ENCODE data around the gene ALG14. TPM values are rescaled to one million over a fixed set of nuclear protein-coding genes. Genes with fewer than 3 reads are reported as not detected.
"Not testable (repeated sequence)": the region's sequence is repeated elsewhere in the genome, so short reads cannot be mapped to it uniquely, and the experiment has no call there.

ALG14 gene
- total RNA-seq, 1 experiment from 2014 or later: 1.4 TPM

DNA sequence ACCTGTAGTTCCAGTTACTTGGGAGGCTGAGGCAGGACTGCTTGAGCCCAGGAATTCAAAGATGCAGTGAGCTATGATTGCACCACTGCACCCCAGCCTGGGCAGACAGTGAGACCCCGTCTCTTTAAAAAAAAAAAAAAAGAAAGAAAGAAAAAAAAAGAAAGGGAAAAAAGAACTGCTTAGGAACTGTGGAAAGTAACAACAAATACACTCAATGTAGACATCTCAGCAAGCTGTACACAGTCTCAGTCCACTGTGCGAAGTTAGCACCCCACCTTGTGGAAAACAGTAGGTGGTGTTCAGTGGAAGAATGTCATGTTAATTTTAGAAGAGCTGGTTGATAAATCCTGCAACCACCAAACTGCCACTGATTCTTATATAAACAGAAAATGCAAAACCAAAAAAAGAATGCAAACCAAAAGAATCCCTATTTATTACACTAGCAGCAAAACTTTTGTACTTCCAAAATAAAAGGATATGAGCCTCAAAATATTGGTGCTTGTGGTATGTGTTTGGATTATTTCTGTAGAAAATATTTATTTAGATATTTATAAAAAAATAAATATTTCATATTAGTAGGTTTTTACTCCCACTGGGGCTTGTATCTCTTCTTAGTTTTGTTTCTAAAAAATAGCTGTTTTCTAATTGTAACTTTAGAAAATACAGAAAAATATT, 31.1 kb downstream of the ALG14 start:
- peak; percentile 77 for DNase-seq (ENCODE audit: low spot score)

GRCh38 chr1:95040032-95040525, 32.7 kb downstream of the ALG14 start:
- no peak for DNase-seq (ENCODE audit: low spot score)

DNA sequence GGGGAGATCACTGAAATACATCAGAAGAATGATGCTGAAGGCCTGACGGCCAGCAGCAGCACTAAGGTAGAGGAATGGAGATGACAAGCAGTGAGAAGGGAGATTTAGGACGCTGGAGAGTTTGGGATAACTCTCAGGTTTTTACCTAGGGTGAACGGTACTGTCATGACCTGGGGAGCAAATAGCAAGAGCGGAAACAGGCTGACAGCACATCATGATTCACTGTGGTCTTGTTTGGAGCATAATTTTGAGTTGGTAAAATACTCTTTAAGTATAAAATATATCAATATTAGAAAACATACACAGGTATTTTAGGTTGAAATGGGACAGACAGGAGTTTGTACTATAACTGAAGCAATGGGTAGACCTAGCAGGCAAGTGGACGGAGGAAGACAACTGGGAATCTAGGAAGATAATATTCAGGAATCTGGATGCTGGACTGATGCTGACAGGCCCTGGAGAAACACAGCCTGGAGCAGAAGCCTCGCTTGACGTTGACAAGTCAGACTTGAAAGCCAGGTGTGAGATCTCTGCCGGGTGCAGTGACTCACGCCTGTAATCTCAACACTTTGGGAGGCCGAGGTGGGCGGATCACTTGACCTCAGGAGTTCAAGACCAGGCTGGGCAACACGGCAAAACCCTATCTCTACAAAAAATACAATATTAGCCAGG, 33.3 kb downstream of the ALG14 start:
- DNase-seq (ENCODE audit: low spot score): no peak

GRCh38 chr1:95035536-95035935, 37.2 kb downstream of the ALG14 start:
- peak; percentile 82 for DNase-seq (ENCODE audit: low spot score)

- DNase-seq (ENCODE audit: low spot score): no peak
Measured at GRCh38 chr1:95034506-95034905, 38.2 kb downstream of the ALG14 start.

DNA sequence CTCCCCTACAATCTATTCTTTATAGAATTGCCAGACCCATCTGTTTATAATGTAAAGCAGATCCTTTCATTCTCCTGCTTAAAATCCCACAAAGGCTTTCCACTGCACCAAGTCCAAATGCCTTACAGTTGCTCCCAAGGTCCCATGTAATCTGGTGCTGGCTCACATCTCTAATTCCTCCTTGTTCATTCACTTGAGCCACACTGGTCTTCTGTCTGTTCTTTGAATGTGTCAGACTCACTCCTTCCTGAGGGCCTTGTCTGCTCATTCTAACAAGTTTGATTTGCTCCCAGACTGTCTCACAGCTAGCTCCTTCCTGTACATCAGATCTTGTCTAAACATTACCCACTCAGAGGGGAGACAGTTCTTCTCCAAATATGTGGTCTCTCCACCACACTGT, 38.9 kb downstream of the ALG14 start:
- DNase-seq (ENCODE audit: low spot score): no peak

DNA sequence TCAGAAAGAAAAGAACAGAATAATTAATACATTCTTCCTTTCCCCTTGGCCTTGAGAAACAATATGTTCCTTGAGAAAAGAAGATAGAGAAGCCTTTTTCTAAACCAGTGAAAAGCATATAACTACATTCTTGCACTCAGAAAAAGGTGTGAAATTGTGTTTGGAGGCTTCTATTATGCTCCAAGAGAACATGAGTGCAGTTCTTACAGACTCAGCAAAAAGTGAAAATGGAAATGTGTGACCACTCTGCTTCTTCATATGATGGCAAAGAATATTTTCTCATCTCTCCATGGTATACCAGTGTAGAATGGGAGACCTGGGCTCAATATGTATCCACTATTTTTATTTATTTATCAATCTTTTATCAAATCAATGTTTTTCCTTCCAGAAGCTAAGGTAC, 43.2 kb downstream of the ALG14 start:
- no peak for DNase-seq (ENCODE audit: low spot score)

GRCh38 chr1:95028954-95029353, 43.8 kb downstream of the ALG14 start:
- DNase-seq (ENCODE audit: low spot score): no peak

DNA sequence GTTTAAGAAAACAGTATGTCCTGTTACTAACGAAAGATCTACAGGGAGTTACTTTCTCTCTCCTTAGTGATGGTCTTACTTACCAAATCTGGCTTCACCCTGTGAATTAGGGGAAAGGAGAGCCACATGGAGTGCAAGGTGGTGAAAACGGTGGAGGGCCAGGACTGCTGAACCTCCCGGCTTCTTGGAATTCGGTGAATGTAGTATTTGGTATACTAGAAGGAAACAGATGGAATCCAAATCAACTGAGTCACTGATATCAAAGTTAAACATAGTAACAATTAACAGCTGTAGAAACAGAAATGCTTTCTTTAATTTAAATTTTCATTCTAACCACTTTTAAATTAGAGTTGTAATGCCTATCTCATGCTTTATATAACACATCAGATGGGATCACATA, 45.7 kb downstream of the ALG14 start:
- DNase-seq (ENCODE audit: low spot score): no peak

GRCh38 chr1:95023399-95024043, 49.2 kb downstream of the ALG14 start:
- peak; percentile 17 for DNase-seq (ENCODE audit: low spot score)

GRCh38 chr1:95022644-95022926, 50.2 kb downstream of the ALG14 start:
- no peak for DNase-seq (ENCODE audit: low spot score)

DNA sequence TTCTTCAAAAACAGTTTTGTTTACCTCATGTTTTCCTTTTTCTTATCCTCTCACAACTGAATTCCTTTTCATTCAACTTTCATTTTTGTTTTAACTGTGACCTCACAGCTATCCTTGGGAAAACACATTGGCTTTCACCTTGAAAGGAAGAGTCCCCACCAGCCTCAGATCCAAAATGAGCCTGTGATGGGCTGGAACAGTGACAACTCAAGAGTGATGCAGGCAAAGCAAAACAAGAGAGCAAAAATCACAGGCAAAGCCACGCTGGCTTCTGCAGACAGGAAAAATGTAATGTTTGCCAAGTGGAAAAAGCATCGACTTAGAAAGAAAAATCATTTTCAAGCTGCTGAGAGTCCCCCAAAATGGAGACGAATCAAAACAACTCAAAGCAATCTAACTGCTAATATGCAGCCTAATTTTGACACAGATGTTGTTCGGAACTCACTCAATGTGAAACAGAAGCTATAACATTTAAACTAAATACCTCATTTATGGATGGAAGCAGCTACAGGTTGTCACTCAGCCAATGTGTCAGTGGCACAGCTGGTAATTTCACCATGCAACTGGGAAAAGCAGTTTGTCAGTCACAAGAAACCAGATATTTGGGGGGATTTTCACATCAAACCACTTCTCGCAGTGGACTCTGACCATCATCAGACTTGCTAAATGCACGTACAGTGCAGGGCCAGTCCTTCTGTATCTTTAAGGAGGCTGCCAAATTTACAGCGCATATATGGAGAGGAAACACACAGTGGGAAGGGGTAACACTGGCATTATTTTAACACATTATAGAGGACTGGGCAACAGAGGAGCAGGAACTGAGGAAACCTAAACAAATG, 50.7 kb downstream of the ALG14 start:
- no peak for DNase-seq (ENCODE audit: low spot score)

DNA sequence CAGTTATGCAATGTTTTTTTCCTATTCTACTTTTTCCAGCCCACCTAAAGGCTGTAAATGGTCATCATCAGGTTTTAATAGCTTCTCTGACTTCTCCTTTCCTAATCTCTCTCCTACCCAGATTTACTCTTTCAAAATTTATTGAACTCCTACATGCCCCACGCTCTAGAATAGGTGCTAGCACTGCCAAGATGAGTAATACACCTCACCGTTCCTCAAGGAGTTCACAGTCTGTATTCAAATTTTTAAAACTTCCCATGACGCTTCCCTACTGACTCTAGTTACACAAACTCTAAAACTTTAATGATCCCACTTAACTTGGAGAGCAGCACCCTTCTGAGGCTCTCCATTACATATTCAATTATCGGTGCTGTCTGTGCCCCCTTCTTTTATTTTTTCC, 51.6 kb downstream of the ALG14 start:
- no peak for DNase-seq (ENCODE audit: low spot score)

GRCh38 chr1:95019466-95019865, 53.3 kb downstream of the ALG14 start:
- DNase-seq (ENCODE audit: low spot score): not testable (repeated sequence)

DNA sequence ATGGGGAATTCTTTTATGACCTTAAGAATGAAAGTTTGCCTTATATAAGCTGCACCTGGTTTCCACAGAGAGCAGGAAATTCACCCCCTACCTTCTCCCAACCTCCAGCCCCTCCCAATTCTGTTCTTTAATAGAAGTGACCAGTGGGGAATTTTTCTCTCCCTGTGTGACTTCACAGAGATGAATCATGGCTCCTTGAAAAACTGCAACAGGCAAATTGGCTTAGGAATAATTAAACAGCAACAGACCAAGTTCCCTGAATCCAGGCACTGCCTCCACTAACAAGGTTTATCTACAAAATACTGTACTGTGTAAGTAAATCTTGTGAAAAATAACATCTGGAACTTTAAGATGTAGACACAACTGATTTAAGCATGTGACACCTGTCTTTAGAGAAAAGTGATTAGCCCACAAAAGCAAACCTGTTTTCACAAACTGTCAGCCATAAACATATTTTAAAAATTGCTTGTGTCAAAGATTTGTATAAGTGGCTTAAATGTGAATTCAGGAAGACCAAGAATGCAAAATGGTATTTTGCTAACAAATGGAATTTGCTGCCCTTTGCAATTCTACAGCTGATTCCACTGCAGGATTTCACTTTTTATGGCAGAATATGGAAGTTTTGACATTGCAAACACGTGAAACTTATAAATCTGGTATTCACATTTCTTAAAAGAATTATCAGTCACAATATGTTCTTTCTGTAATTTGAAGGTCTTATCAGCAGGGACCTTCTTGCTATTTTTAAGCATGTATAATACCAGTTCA, 54.0 kb downstream of the ALG14 start:
- no peak for DNase-seq (ENCODE audit: low spot score)

DNA sequence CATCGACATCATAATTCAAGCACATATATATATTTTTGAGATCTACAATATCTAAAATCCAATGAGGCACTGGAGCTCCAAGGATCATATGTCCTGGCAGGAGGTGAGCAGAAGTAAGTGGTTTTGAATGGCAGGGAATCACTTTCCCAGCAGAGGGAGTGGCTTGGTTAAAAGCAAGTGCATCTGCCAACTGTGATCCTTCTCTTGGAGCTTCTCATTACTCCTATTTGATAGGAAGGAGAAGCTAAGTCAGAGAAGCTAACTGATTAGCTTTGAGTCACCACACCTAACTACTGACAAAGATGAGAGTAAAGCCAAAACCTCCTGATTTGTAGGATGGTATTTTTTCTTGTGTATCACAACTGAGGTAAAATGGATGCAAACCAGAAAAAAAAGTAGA, 55.0 kb downstream of the ALG14 start:
- DNase-seq (ENCODE audit: low spot score): no peak

DNA sequence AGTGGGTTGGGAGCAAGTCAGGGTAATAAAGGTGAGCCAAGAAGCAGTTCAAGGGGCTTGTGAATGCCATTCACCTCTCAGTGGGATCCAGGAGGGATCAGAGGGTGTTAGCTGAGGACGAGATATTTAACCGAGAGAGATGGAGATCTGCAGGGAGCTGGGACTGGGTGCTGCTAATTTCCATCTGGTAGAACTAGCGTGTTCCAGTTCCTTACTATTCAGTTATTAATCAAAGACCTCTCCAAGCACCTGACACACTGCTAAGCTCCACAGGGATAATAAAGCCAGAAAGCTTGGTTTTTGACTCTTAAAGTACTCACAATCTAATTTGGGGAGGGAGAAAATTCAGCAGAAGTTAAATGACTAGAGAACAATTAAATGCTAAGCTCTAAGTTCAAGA, 57.7 kb downstream of the ALG14 start:
- no peak for DNase-seq (ENCODE audit: low spot score)

DNA sequence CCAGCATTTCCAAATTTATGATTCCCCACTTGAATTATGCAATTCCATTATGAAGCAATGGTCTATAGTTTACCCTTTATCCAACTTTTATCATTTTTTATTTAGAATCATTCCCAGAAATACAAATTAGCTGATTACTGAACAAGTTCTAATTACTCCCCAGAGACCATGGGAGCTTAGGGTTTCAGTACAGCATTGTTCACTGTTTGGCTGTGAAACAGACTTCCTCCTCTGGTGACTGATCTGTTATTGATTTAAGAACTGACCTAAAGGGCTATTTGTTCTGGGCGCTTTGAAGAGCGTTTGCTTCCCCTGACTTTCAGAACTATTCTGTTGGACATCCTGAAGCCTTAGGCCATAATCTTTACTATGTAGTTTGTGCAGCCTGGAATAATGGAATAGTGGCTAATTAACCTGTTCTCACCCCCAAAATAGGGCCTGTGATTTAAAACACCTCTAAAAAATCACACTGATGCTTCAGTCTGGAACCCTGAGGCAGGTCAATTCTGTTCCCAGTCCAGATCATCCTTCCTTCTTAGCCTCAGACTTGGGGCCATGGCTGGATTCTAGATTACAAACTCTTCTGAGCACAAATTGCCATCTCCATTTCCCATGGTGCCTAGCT, 58.7 kb downstream of the ALG14 start:
- DNase-seq (ENCODE audit: low spot score): no peak

DNA sequence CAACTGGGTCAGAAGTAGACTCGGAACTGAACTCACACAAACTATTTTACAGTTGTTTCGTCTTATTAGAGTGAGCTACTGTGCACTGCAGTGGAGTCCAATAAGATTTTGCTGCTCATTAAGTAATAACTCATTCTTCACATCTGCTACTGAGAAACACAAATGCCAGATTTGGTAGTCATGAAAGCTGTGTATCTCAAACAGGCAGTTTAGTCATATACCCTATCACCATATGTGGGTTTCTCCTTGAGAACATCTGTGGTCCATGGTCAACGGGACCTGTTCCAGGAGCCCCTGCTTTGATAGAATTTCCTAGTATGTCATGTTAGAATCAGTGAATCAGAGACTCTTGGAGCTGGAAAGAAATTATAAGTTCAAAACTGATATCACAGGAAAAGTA, 60.4 kb downstream of the ALG14 start:
- no peak for DNase-seq (ENCODE audit: low spot score)

DNA sequence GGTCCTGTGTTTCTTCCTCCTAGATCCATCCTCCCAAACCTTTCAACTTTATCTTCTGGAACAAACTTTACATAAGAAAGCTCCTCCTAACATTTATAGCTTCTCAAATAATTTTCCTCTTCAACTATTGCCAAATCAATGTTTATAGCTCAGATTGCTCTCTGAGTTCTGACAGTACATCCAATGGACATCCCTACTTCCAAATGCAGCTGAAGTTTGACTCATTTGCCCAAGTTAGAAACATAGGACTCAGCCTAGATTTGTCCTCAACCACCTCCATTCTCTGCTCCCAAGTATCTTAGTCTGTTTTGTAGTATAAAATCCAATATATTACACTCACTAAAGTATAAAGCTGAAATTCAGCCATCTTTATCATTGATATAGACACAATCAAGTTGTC, 62.6 kb downstream of the ALG14 start:
- no peak for DNase-seq (ENCODE audit: low spot score)

DNA sequence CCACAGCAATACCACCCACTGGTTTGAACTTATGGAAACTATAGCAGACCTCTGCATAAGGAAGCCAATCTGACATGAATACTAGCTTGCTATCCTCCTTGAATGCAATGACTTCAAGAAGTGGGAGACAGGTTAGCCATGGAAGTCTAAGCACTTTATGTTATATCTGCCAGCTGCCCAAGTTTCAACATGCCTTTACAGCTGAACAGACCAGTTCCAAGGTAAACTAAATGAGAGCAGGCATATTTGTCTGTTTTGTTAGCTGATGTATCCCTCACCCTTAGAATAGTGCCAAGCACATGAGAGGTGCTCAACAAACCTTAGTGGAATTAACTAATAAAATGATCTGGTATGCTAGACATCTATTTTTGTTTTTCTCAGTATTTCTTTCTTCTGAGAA, 65.1 kb downstream of the ALG14 start:
- DNase-seq (ENCODE audit: low spot score): no peak

Measured in H4 (cell line).